Lung microvascular endothelial cell (primary cell): Measurements from ENCODE around the gene SIPA1L3. TPM values are rescaled to one million over a fixed set of nuclear protein-coding genes. Genes with fewer than 3 reads are reported as not detected.

Source experiments
- DNase-seq, 2 donors: peaks; one replicate each; pipeline versions ENCODE4 v3.0.0 to v3.0.0-alpha.2; 2010; ENCODE audit warnings: low read depth in 2 of 2
- total RNA-seq: library from RNA; depleted of rRNA; stranded (reverse); fragments of >200 nt; gene quantifications from 2 replicates; pipeline ENCODE4 v1.2.1, GENCODE V29; 2014

Gene SIPA1L3
- total RNA-seq, 1 donor from 2014 or later, result 13.1 TPM

- no peak for DNase-seq
Measured at GRCh38 chr19:37947778-37948177, 40.8 kb downstream of the SIPA1L3 start.

- no peak for DNase-seq
Measured at GRCh38 chr19:37948362-37948761, 41.4 kb downstream of the SIPA1L3 start.

- no peak for DNase-seq
Measured at GRCh38 chr19:37950471-37951175, 43.6 kb downstream of the SIPA1L3 start.

- no peak for DNase-seq
Measured at GRCh38 chr19:37951816-37952210, 44.8 kb downstream of the SIPA1L3 start.

GRCh38 chr19:37953171-37953917 lies 46.3 kb downstream of the SIPA1L3 start:
- DNase-seq, result no peak

- DNase-seq, result no peak
Measured at GRCh38 chr19:37953918-37954303, 46.9 kb downstream of the SIPA1L3 start.

- DNase-seq, result no peak
Measured at GRCh38 chr19:37954421-37954874, 47.4 kb downstream of the SIPA1L3 start.

GRCh38 chr19:37955986-37956385 lies 49.0 kb downstream of the SIPA1L3 start:
- peak in 1 of 2 donors; percentile 27 for DNase-seq

GRCh38 chr19:37957176-37957575 lies 50.2 kb downstream of the SIPA1L3 start:
- DNase-seq, result no peak

- no peak for DNase-seq
Measured at GRCh38 chr19:37959665-37960114, 52.7 kb downstream of the SIPA1L3 start.

- no peak for DNase-seq
Measured at GRCh38 chr19:37961198-37961597, 54.2 kb downstream of the SIPA1L3 start.

- DNase-seq, result peak in 1 of 2 donors; percentile 46
Measured at GRCh38 chr19:37963190-37963936, 56.4 kb downstream of the SIPA1L3 start.

- no peak for DNase-seq
Measured at GRCh38 chr19:37964109-37964508, 57.1 kb downstream of the SIPA1L3 start.

GRCh38 chr19:37966211-37966661 lies 59.2 kb downstream of the SIPA1L3 start:
- DNase-seq, result no peak

- DNase-seq, result no peak
Measured at GRCh38 chr19:37966662-37967231, 59.7 kb downstream of the SIPA1L3 start.

- no peak for DNase-seq
Measured at GRCh38 chr19:37969695-37970094, 62.7 kb downstream of the SIPA1L3 start.

GRCh38 chr19:37970699-37971098 lies 63.7 kb downstream of the SIPA1L3 start:
- DNase-seq, result no peak

GRCh38 chr19:37972803-37973202 lies 65.8 kb downstream of the SIPA1L3 start:
- no peak for DNase-seq

- DNase-seq, result no peak
Measured at GRCh38 chr19:37973666-37974065, 66.7 kb downstream of the SIPA1L3 start.

- peak; percentile 18 to 53 for DNase-seq
Measured at GRCh38 chr19:37975071-37975470, 68.1 kb downstream of the SIPA1L3 start.
